ENCODE data around the gene ZNF514. TPM values are rescaled to one million over a fixed set of nuclear protein-coding genes. Genes with fewer than 3 reads are reported as not detected.

Gene ZNF514
- polyA plus RNA-seq, 1 experiment: 9.8 TPM

GRCh38 chr2:95121093-95121406, 38.6 kb downstream of the ZNF514 start:
- POLR2A ChIA-PET: interaction anchor here (1.7 to 2.1 kb wide), 3 partner anchors 39 to 45 kb away, joined by 4 to 10 read pairs (median 9); partner anchors contain the start of genes ZNF2 and ZNF514
- CTCF ChIA-PET: interaction anchor here (0.6 to 1.3 kb wide), 4 partner anchors 30 to 135 kb away, joined by 3 to 4 read pairs (median 3); no protein-coding TSS in a partner anchor
- Histone ChIP-seq H3K9me3 (ENCODE audit: control insufficient read depth, insufficient read depth, low read length) (no peaks in the 10 kb centered on the region), H3K27ac (ENCODE audit: low read depth, low read length) (peak overlapping the region; percentile 77), H3K4me3 (ENCODE audit: low read depth, low read length) (peak overlapping the region; percentile 99), H3K27me3 (ENCODE audit: control insufficient read depth, insufficient read depth, low read length) (no peaks in the 10 kb centered on the region)
- DNase-seq (ENCODE audit: low read depth, low spot score): no peak
- TF ChIP-seq, protein P1, sequence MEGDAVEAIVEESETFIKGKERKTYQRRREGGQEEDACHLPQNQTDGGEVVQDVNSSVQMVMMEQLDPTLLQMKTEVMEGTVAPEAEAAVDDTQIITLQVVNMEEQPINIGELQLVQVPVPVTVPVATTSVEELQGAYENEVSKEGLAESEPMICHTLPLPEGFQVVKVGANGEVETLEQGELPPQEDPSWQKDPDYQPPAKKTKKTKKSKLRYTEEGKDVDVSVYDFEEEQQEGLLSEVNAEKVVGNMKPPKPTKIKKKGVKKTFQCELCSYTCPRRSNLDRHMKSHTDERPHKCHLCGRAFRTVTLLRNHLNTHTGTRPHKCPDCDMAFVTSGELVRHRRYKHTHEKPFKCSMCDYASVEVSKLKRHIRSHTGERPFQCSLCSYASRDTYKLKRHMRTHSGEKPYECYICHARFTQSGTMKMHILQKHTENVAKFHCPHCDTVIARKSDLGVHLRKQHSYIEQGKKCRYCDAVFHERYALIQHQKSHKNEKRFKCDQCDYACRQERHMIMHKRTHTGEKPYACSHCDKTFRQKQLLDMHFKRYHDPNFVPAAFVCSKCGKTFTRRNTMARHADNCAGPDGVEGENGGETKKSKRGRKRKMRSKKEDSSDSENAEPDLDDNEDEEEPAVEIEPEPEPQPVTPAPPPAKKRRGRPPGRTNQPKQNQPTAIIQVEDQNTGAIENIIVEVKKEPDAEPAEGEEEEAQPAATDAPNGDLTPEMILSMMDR (IDR thresholded peaks at IDR 0.05; ENCODE audit: low read depth, low read length): no peak

- CTCF ChIA-PET: interaction anchor here (0.6 to 7.1 kb wide), 19 partner anchors 9 to 133 kb away, joined by 3 to 75 read pairs (median 5); no protein-coding TSS in a partner anchor
- TF ChIP-seq, protein P1 (IDR thresholded peaks at IDR 0.05; ENCODE audit: low read depth, low read length): peak; percentile 89
- H3K27ac ChIP-seq (ENCODE audit: low read depth, low read length): no peak overlapping the region
- no peaks in the 10 kb centered on the region for H3K9me3 ChIP-seq (ENCODE audit: control insufficient read depth, insufficient read depth, low read length)
- DNase-seq (ENCODE audit: low read depth, low spot score): peak; percentile 21
- H3K27me3 ChIP-seq (ENCODE audit: control insufficient read depth, insufficient read depth, low read length): no peaks in the 10 kb centered on the region
- POLR2A ChIA-PET: interaction anchor here (0.7 to 0.9 kb wide), 2 partner anchors 49 to 159 kb away, joined by 4 to 6 read pairs; no protein-coding TSS in a partner anchor
- H3K4me3 ChIP-seq (ENCODE audit: low read depth, low read length): no peak overlapping the region
These were observed 44.2 kb downstream of the ZNF514 start for GRCh38 chr2:95115418-95115817.

DNA sequence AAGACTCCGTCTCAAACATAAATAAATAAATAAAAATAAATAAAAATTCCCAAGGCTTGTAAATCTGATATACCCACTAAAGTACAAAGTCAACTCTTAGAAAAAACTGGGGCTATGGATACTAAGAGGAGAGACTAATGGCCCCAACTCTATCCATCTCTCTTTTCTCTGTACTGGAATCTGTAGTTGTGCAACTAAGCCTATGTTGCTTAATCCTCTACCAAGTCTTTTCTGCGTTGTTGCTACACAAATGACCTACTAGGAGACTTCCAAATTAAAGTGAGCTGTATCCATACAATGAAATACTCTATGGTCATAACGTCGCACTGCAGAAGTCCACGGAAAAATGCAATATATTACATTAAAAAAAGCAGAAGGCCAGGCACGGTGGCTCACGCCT, 46.2 kb downstream of the ZNF514 start:
- H3K4me3 ChIP-seq (ENCODE audit: low read depth, low read length): no peak overlapping the region
- H3K9me3 ChIP-seq (ENCODE audit: control insufficient read depth, insufficient read depth, low read length): no peaks in the 10 kb centered on the region
- ChIA-PET POLR2A (no interaction called here), CTCF (interaction anchor here (0.8 to 7.1 kb wide), 4 partner anchors 34 to 90 kb away, joined by 3 to 75 read pairs (median 5); no protein-coding TSS in a partner anchor)
- H3K27me3 ChIP-seq (ENCODE audit: control insufficient read depth, insufficient read depth, low read length): no peaks in the 10 kb centered on the region
- no peak for DNase-seq (ENCODE audit: low read depth, low spot score)
- TF ChIP-seq, protein P1 (IDR thresholded peaks at IDR 0.05; ENCODE audit: low read depth, low read length): no peak
- H3K27ac ChIP-seq (ENCODE audit: low read depth, low read length): no peak overlapping the region

DNA sequence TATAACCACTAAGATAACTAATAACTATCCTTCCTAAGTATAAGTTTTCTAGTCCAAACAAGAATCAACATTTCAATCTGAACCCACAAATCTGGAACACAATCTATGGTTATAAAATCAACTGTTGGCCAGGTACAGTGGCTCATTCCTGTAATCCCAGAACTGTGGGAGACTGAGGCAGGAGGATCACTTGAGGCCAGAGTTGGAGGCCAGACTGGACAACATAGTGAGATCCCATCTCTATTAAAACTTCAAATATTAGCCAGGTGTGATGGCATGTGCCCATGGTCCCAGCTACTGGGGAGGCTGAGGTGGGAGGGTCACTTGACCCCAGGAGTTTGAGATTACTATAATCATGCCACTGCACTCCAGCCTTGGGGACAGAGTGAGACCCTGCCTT, 49.3 kb downstream of the ZNF514 start:
- TF ChIP-seq, protein P1 (IDR thresholded peaks at IDR 0.05; ENCODE audit: low read depth, low read length): no peak
- ChIA-PET CTCF (no interaction called here), POLR2A (no interaction called here)
- H3K9me3 ChIP-seq (ENCODE audit: control insufficient read depth, insufficient read depth, low read length): no peaks in the 10 kb centered on the region
- H3K27me3 ChIP-seq (ENCODE audit: control insufficient read depth, insufficient read depth, low read length): no peaks in the 10 kb centered on the region
- H3K27ac ChIP-seq (ENCODE audit: low read depth, low read length): no peak overlapping the region
- no peak for DNase-seq (ENCODE audit: low read depth, low spot score)
- no peak overlapping the region for H3K4me3 ChIP-seq (ENCODE audit: low read depth, low read length)

- no peak overlapping the region for H3K4me3 ChIP-seq (ENCODE audit: low read depth, low read length)
- CTCF ChIA-PET: interaction anchor here (1.0 to 1.6 kb wide), 2 partner anchors 30 to 31 kb away, joined by 3 read pairs; no protein-coding TSS in a partner anchor
- DNase-seq (ENCODE audit: low read depth, low spot score): no peak
- no peaks in the 10 kb centered on the region for H3K27me3 ChIP-seq (ENCODE audit: control insufficient read depth, insufficient read depth, low read length)
- POLR2A ChIA-PET: no interaction called here
- no peak overlapping the region for H3K27ac ChIP-seq (ENCODE audit: low read depth, low read length)
- H3K9me3 ChIP-seq (ENCODE audit: control insufficient read depth, insufficient read depth, low read length): no peaks in the 10 kb centered on the region
- TF ChIP-seq, protein P1 (IDR thresholded peaks at IDR 0.05; ENCODE audit: low read depth, low read length): no peak
These were observed 50.4 kb downstream of the ZNF514 start for GRCh38 chr2:95109260-95109659.
